NCI-H82 treated with DMSO at 0.1 percent for 48 hours (cell line): ENCODE measurements around the gene LARP6.
"Not testable (repeated sequence)": the region's sequence is repeated elsewhere in the genome, so short reads cannot be mapped to it uniquely, and the experiment has no call there.

ENCODE experiments used
- DNase-seq: peaks from one replicate; lab custom pipeline; 2025; ENCODE audit not compliant: unreplicated experiment; lab: John Stamatoyannopoulos, UW

LARP6 gene

DNA sequence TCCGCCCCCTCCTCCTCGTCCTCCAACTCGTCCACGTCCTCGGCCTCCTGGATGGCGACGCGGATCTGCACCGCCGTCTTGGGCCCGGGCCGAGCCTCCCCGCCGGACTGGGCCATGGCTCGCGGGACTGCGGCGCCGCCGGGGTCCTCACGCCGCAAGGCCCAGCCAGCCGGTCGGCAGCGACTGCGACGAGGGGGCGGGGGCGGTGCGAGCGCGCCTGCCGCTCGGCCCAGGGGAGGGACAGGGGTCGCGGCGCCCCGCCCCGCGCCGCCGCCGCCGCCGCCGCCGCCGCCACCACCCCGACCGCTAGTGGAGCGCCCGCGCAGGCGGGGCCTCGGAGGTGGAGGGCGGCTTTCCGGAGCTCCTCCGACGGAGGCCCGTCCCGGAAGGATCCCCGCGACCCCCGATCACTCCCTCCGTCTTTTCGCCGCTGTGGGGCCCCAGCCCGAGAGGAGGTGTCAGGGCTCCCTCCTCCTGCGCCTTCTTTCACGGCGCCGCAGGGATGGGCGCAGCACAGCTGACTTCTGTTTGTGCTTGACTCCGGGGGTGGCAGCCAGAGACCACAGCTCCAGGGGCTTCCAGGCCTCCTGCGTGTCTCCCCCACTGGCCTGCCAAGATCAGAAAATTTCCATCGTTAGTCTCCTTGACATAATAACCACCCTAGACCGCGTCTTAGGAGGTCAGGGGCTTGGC, at the start of gene LARP6:
TSS of gene LARP6 (minus strand) at position 185 of the 693 bp plus-strand sequence. CDS start at position 116, 69 bp downstream.
- DNase-seq: no peak

DNA sequence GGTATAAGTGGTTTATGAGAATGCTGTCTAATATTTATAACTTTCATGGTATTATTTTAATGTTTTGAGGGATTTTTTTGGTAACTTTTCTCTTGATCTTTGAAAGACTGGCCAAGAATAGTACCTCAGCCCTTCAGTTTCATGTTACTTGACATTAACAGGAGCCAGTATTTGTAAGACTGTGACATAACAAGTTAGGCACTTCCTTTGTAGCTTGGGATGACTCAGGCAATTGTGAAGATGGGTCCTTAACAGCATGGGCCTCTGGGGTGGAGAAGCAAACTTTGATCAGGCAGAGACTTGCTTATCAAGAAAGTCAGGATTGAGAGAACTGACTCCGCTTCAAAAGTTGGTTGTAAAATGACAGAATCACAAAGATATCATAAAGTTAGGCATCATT, 48.1 kb upstream of the LARP6 start:
- no peak for DNase-seq

DNA sequence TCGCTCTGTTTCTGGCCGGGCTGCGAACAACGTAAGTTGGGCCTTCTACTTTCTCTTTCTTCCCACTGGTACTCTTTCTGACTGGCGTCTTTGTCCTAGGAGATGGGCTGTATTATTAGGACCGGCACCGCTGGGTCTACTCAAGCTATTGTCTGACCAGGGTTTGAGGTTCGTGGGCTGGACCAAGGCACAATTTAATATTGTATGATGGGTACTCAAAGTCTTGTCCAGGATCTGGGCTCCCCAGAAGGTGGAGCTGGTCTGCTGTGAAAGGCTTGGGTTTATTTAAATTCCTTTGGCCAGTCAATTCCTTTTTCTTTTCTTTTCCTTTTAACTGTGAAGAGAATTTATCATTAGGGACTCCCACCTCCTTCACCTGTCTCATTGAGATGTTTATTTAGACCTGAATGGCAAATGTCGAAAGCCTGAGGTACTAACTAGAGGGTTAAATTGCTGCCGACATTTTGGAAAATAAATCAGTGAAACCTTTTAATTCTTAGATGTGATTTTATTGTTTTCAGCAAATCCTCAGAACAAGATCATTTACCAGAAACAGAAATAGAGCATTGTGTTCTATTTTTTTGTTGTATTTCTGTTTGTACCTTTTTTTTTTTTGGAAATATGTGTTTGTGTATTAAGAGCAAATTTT, 39.1 kb upstream of the LARP6 start:
- no peak for DNase-seq

DNA sequence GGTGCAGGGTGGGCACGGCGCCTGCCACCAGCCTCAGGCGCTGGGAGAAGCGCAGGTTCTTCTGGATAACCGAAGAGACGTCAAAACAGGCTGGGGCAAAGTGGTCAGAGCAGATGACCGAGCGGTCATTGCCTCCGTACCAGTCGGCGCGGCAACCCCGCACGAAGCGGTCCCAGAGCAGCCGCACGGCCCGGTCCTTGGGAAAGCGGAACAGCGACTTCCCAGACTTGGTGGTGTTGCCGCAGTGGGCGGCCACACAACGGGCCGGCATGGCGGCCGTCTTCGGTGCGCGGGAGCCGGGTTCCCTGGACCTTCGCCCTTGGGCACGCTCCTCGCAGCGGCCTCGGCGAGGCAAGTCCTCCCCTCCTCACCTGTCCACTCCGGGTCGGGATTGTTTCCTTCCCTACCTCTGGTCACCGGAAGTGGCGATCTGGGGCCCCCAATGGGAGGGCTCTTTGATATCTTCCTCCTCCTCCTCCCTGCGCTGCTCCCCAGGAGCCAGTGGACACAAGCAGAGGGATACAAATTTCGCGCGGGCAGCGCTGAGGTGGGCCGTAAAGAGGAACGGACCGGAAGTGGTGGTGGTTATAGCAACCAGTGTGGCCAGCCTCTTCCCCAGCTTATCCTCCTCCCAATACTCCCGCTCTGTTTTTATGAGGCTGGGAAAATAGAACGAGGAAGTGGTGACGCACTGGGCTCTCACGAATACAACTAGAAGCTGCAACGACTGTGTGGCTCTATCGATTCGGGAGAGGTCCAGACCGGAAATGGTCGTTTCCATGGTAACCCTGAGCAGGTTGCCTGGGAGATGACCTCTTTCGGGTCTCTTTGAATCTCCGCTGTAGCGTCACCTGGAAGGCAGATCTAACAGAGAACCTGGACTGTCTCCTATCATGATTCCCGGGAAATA, 38.3 kb upstream of the LARP6 start, which contains the start of the genes LRRC49 and THAP10:
TSS of gene LRRC49 (plus strand) at position 825 of the 910 bp plus-strand sequence. CDS start at position 894, 69 bp downstream.
TSS of gene THAP10 (minus strand) at position 432 of the 910 bp plus-strand sequence. CDS start at position 271, 161 bp downstream.
- peak; percentile 79 for DNase-seq

DNA sequence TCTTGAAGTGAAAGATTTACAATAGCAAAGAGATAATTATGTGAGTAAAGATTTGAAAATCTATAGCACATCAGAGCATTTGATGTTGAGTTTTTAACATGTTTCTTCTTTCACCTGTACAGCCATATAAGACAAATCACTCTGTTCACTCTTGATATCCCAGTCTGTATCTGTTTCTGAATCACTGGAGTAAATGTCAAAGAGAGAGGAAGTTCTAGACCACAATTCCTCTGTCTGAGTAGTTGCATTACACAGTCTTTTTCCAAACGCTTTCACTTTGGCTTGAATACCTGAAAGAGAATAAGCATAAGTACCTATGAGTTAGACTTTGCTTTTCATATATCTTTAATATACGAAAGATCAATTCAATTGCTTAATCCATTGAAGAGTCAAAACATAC, 28.4 kb upstream of the LARP6 start:
- DNase-seq: no peak

DNA sequence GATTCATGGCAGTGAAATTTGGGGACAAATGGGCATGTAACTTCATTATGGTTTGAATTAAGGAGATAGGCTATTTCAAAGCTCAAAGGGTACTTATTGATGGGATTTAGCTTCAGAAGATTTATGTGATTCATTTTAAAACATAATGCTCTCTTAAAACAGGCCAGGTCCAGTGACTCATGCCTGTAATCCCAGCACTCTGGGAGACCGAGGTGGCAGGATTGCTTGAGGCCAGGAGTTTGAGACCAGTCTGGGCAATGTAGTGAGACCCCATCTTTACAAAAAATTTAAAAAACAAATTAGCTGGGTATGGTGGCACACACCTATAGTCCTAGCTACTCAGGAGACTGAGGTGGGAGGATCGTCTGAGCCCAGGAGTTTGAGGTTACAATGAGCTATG, 26.8 kb upstream of the LARP6 start:
- DNase-seq: no peak

DNA sequence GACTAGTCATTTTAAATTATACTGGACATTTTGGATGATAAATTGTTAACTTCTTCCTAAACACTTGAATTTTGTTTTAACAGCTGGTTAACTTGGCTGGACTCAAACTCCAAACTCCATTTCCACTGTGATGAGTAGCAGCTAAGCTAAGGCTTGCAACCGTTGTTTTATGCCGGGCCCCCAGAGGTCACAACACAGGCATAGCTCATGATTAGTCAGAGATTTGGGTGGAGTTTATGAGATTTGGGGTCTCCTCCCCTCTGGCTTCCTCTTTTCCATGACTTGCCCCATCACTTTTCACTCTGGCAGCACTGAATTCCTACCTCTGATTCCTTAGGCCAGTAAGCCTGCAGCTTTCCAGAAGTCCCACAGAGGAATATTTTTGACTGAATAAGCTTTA, 25.4 kb upstream of the LARP6 start:
- no peak for DNase-seq

DNA sequence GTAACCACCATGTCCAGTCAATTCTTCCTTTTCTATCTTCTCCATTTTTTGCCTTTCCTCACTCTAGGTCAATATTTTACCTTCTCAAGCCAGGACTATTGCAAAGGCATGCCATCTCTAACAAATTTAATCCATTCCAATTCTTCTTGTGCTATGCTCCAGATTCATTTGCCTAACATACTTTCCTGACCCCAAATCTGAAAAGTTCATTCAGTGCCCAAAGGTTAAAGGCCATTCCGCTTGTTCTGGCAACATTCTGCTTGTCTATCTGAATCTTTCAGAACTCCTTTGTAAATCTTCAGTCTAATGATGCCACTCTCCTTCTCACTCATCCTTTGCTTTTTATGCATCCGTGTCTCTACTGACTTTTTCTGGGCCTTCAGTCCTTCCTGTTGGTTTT, 22.7 kb upstream of the LARP6 start:
- no peak for DNase-seq

DNA sequence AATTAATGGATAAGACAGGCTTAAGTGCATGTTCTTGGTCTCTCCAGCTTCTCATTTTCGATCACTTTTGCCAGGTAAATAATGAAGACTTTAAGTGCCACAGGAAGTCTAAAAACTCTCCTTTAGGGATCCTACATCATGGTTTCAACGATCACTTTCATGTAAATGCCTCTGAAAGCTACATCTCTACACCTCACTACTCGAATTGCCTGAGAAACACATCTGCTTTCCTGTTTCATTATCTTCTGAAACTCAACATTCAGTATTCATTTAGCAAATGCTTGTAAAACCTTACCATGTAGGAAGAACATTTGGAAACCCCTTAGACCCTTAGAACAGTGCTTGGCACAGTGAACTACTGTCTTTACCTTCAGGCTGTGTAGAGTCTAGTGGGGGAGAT, 22.1 kb upstream of the LARP6 start:
- DNase-seq: no peak

DNA sequence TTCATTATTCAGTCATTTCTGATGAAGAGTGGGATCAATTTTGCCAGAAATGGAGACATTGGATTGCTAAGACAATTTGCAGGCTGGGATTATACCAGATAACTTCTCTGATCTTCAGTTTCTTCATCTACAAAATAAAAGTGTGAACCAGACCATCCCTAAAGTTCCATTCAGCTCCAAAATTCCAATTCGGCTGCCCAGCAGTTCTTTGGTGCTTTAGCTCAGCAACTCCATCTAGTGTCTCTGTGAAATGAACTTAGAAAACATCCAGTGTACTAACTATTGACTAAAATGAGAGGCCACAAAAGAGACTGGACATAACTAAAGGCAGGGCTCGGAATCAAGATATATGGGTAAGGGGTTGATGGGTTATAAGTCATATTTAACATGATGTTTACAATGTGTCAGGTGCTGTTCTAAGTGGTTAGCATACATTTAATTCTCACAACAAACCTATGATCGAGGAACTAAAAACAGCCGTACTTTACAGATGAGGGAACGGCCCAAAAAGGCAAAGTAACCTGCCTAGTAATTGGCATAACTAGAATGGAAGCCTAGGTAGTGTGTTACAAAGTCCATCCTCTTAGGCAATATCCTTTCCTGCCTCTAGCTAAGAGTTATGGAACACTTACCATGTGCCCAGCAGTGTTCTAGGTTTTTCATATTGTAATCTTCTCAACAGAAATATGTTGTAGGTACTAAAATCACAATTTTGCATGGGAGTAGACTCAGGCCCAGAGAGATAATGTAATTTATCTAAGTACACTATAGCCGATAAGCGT, 21.2 kb upstream of the LARP6 start:
- DNase-seq: no peak

DNA sequence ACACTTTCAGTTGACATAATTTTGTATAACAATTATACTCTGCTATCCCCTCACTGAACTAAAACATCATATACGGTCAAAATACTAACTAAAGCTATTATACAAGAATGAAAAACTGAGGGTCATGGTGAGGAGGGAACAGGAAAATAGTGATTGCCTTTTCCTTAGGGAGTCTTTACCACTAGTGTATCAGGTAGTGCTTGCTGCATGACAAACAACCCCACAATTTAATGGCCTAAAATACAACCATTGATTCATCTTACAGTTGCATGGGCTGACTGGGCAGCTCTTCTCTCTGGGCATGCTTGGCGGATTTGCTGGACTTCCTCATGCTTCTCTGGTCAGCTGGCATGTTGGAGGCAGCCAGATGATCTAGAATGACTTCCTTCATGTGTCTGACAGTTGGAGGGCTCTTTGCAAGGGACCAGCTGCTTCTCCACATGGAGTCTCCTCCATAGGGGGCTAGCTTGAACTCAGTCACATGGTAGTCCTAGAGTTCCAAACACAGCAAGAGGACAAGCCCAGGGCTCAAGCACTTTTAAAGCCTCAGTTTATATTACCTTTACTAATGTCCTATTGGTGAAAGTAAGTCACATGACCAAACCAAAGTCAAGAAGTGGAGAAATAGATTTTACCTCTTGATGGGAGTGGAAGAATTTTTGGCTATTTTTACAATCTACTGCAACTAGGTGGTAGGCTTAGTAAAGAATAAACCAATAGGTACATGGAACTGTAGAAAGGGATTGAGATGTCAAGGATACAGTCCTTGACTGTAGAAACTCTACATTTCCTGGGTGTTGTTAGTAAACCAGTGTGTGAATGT, 19.5 kb upstream of the LARP6 start:
- DNase-seq: no peak

DNA sequence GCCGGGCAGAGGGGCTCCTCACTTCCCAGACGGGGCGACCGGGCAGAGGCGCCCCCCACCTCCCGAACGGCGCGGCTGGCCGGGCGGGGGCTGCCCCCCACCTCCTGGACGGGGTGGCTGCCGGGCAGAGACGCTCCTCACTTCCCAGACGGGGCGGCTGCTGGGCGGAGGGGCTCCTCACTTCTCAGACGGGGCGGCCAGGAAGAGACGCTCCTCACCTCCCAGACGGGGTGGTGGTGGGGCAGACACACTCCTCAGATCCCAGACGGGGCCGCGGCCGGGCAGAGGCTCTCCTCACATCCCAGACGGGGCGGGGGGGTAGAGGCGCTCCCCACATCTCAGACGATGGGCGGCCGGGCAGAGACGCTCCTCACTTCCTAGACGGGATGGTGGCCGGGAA, 17.5 kb upstream of the LARP6 start:
- DNase-seq: not testable (repeated sequence)

DNA sequence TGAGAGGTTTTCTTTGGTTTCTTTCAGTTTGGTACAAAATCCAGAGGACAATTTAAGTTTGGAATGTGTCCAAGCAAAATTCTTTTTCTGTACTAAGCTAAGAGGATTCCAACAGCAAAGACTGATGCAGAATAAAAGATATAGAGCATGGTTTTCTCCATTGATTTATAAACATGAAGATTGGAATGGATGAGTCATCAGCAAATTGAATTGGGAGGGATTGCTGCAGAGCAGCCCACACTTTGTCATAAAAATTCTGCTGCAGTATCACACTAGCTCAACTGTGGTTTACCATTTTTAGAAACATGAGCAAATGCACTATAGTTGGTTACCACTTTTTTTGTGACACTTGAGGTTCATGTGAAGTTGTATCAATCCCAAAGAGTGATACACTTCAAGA, 16.1 kb upstream of the LARP6 start:
- no peak for DNase-seq

DNA sequence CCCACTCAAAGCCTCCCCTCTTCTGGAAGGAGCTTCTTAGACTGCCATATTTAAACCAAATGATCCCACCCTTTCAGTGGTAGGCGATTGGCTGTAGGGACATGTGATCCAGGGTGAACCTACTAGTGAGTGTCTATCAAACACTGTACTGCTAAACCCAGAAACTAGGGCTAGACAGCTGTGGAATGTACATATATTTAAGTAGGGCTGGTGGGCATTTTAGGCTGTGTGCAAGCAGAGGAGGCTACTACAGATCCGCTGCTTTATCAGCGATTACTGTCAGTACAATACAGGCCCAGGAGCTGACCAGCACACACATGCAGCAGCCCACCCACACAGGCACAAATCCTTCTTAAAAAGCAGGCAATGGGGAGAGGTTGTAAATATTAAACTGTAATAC, 15.4 kb upstream of the LARP6 start:
- no peak for DNase-seq

DNA sequence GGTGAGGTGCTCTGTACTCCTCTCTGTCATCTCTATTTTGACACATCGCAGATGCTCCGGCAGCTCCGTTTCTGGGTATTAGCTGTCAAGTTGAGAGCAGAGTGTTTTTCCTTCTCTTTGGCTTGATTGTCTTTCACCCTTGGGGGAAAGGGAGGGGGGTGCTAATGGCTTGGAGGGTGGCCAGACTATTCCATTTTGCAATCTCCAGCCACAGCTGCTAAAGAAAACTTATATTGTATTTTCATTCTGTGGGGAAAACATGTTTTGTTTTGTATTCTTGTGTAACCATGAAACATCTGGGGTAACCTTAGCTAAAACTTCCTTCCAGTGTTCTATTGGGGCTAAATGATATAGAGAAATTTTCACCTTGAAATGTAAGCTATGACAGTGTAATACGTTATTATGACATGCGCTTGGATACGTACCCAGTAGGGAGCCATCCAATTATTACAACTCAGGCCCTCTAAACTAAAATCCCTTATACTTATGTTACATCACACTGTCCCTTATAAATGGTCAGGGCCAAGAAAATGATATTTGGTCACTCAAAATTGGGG, 14.0 kb upstream of the LARP6 start:
- no peak for DNase-seq

DNA sequence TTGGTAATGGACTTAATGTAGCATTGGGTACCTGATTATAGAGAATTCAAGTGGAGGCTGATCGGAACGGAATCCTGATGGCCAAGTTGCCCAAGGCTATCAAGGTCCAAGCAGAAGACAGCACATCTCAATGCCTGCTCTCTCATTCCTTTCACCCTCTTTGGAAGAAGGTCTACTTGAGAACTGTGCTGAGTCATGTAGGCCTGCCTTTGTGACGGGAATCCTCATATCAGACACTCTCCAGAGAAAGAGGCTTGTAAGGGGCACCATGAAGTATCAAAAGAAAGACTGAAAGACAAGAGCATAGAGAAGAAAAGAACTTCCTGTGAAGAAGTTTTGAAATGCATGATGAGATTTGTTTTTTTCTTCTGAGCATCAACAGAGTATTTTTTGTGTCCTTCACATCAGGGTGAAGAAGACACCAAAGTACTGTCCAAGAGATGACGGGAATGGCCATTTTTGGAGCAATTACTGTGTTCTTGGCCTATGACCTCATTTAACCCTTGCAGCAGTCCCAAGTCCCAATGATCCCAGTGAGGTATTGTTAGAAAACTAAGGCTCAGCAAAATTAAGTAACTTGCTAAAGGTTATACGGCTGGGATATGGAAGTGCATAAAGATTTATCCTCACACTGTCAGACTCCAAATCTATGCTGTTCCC, 13.2 kb upstream of the LARP6 start:
- DNase-seq: no peak

DNA sequence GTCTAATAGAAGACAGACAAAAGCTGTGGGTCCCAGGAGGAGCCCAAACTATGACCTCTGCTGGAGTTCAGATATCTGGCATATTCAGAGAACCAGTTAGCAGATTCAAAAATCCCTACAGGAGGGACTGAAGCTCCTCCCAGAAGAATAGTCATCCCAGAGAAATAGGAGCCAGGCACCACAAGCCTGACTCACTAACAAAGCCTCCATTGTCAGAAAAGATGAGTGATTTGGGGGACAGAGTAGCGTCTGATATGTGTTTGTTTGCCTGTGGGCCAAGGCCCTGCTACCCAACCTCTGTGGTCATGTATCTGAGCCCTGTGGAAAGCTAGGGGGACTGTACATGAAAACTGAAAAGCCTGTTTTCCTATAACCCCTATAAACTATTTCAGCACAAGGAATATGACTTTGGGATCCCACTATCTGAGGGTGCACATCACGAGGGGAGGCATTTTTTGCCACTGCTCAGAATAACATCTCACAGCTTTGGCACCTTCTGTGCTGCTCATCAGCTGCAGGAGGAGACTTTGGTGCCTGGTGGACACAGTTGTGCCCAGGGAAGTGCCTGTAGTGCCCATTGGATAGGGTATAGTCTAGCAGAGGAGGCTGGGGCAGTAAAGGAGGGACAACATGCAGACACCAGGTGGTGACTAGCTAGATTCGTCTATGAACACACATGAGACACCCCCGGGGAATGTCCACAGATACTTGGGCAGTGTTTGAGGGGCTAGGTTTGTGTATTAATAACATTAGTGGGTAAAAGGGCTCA, 9.7 kb upstream of the LARP6 start:
- DNase-seq: no peak

DNA sequence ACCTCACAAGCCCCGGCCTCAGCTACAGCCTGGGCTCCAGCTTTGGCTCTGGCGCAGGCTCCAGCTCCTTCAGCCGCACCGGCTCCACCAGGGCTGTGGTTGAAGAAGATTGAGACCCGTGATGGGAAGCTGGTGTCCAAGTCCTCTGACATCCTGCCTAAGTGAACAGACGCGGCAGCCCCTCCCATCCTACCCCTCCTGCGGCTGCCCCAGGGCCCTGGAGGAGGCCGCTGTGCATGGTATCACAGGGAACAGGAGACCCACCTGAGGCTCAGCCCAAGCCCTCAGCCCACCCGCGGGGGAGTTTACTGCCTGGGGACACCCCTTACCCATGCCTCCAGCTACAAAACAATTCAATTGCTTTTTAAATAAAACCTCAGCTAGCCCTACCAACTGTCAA, 6.0 kb upstream of the LARP6 start:
- no peak for DNase-seq
